GM12892 (cell line): ENCODE data around the gene TMPRSS6.

ENCODE experiments used
- DNase-seq: peaks from one replicate; pipeline ENCODE4 v3.0.0; 2011; ENCODE audit not compliant: insufficient read length
- FAIRE-seq: peaks from 2 replicates; lab custom pipeline; 2011; peaks lifted over from hg19 to GRCh38; lab: Jason Lieb, UNC
- POLR2A ChIP-seq: IDR thresholded peaks from 2 replicates; pipeline ENCODE4 v1.6.1; 2011; ENCODE audit warnings: low read depth, low read length, control low read depth
- POLR2AphosphoS5 ChIP-seq: IDR thresholded peaks from 2 replicates; pipeline ENCODE4 v1.6.1; 2011; ENCODE audit warnings: low read depth, low read length, control low read depth
- TAF1 ChIP-seq: IDR thresholded peaks from 2 replicates; pipeline ENCODE4 v1.6.1; 2011; ENCODE audit warnings: low read depth, mild to moderate bottlenecking, control low read depth, low read length, borderline replicate concordance

Gene TMPRSS6

DNA sequence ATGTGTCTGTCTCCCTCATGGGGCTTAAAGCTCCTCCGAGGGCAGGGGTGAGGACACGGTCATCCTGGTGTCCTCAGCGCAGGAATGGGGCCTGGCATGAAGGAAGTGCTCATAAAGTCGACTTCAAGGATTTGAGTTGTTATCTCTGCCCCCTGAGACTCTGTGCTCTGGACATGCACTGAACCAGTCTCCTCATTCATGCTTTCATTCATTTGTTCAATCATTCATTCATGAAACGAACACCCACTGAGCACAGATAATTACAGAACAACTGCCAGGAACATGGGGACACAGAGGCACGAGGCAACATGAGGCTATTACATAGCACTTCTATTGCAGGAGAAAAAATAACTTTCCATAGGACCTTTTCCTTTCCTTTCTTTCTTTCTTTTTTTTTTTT is 16.5 kb downstream of the TMPRSS6 start:
- DNase-seq (no peak), FAIRE-seq (no peak)
- TF ChIP-seq POLR2A (no peak), POLR2AphosphoS5 (no peak), TAF1 (no peak)

DNA sequence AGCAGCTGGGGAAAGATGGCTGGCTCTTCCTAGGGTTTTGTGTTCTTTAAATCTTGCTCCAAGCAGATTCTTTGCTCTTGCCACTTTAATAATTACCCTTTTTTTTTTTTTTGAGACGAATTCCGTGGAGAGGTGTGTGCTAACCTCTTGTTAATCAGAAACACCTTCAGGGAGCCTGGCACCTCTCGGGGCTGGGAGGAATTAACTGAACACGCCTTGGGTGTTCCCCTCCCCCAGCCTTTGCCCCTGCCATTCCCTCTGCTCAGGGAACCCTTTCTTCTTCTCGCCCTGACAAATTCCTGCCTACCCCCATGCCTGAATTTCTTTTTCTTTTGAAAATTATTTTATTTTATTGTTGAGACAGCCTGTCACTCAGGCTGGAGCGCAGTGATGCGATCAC is 17.5 kb downstream of the TMPRSS6 start:
- DNase-seq (no peak), FAIRE-seq (no peak)
- TF ChIP-seq TAF1 (no peak), POLR2A (no peak), POLR2AphosphoS5 (no peak)

DNA sequence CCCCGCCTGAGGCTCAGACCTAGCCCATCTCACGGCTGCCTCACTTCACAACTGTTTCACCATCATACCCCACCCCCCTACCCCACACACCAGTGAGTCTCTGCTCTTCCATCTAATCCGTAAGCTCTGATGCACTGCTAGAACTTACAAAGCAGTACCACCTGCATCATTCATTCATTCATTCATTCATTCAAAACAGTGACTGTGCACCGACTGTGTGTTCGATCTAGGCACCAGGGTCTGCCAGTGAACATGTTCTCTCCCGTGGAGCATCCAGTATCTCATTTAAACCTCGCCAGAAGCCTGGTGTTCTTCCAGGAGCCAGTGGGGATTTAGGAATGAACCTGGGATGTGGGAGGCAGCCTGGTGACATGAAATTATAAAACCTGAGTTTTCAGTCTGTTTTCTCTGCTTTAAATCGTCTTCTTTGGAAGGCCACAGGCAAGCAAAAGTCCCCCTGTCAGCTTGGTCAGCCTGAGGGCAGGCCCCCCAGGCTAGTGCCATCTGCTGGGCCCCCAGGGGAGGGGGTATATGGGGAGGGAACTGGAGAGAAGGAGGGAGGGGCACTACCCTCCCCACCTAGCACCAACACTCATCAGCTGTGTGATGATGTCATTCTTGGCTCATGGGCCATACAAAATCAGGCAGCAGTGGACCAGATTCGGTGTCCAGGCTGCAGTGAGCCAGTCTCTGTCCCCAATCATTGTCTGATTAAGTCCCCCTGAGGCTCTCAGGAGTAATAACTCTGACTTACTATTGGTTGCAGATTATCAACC is 18.4 kb downstream of the TMPRSS6 start:
- no peak for FAIRE-seq
- TF ChIP-seq POLR2AphosphoS5 (no peak), POLR2A (no peak), TAF1 (no peak)
- no peak for DNase-seq

DNA sequence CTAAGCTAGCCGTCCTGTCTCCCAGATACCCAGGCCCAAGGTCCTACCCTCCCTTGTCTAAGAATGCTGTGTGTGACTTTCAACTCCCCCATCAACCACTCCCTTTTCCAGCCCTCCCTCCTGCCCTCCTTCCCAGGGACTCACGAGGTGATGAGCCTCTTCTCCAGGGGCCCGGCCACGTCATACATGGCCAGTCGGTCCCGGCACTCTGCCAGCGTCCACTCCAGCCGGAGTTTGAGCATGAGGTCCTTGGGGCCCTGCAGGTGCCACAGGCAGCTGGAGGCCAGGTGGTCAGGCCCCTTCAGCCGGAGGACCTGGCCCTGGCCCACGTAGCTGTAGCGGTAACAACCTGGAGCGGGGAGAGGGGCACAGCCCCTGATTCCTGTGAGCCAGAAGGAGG is 20.1 kb downstream of the TMPRSS6 start:
- DNase-seq (no peak), FAIRE-seq (no peak)
- TF ChIP-seq POLR2A (no peak), TAF1 (no peak), POLR2AphosphoS5 (no peak)

DNA sequence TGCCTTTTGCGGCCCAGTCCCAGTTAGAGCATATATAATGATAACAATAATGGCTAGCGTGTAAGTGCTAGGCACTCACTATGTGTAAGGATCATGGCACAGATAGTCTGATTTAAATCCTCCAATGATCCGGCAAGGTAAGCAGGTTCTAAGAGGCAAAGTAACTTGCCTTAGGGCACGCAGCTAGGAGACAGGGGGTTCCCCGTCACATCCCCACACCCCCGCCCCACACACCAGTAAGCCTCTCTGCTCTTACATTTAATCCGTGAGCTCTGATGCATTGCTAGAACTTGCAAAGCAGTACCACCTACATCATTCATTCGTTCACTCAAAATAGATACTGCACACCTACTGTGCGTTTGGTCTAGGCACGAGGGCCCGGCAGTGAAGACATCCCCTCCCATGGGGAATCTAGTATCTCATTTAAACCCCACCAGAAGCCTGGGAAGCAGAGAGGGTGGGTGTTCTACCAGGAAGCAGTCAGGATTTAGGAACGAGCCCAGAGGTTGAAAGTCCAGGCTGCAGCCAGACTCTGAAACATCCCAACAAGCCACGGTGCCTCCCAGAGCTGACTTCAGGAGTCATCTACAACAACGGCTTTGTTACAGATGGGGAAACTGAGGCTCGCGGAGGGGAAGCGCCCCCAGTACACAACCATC is 20.6 kb downstream of the TMPRSS6 start:
- DNase-seq (no peak), FAIRE-seq (peak; percentile 9)
- TF ChIP-seq TAF1 = no peak

DNA sequence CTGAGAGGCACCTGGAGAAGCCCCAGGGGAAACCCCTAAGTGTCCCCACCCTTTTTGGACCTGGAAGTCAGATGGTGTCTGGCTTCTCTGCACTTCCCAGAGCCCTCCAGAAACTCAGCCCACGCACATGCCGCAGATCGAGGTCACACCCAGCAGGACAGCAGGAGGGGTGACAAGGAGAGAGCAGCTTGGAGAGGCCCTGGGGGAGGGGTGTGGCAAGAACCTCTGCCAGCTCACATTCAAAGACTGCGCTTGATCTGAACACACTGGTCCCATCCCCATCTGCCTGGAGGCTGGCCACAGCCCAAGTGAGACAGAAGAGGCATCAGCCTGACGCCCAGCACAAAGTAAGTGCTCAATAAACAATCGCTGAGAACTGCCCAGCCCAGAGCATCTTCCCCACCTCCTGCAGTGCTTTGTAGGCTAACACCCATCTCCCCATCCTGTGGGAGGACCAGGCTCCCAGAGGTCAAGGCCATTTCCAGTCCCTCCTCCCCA is 21.4 kb downstream of the TMPRSS6 start:
- no peak for DNase-seq

DNA sequence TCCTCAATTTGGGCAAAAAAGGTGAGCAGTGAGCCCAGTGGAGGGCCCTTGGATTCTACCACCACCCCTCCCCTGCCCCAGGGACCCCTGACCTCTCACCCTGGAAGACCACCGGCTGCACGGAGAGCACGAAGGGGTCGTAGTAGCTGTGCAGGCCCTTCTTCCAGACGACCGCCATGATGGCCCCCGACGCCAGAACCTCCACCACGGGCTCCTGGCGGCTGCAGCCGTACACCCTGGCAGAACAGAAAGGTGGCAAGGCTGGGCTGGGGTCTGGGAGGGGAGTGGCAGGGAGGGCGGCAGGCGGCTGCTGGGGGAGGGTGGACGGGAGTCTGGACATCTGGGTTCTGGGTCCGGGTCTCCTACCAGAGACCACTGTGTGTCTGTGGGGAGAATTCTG is 23.3 kb downstream of the TMPRSS6 start:
- DNase-seq (no peak), FAIRE-seq (no peak)
- TF ChIP-seq POLR2AphosphoS5 = no peak
- no peak for TF ChIP-seq POLR2A
- TF ChIP-seq TAF1 = no peak

More for the DNA sequence above, 21.4 kb downstream of the TMPRSS6 start:
- TF ChIP-seq TAF1 (no peak), POLR2A (no peak), POLR2AphosphoS5 (no peak)
- FAIRE-seq = peak; percentile 81

DNA sequence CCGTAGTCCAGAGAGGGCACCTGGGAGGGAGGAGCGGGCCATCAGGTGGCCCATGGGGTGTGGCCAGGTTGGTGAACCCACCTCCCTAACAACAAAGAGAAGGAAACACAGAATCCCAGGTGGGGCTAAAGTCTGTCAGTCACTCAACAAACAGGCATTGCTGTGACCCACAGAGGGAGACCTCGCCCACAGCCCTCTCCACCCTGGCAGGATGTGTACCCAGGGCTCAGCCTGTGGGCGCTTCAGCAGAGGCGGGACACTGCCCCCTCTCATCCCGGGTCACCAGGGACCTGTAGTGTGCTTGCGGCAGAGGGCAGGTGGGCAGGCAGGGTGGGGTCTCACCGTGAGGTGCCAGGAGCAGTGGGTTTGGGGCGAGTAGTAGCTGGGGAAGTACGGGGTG is 25.1 kb downstream of the TMPRSS6 start:
- no peak for TF ChIP-seq TAF1
- no peak for TF ChIP-seq POLR2A
- TF ChIP-seq POLR2AphosphoS5 = no peak
- FAIRE-seq (no peak), DNase-seq (no peak)

DNA sequence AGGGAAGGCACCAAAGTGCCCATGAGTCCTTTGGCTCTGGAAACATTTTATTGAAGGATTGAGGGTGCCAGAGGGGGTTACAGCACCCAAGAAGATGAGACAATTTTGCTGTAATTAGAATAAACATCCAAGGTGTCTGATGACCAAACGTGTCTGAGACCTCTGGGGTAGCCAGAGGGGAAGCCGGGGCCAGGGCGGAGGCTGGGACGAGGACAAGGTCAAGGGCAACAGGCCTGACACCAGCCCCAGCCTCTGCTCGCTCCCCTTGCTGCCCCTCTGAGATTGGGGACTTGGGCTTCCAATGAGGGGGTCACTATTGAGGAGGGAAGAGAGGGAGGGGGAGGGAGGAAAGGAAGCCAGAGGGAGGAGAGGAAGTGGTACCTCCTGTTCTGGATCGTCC is 25.6 kb downstream of the TMPRSS6 start:
- no peak for TF ChIP-seq TAF1
- no peak for TF ChIP-seq POLR2A
- no peak for TF ChIP-seq POLR2AphosphoS5
- no peak for DNase-seq
- no peak for FAIRE-seq

DNA sequence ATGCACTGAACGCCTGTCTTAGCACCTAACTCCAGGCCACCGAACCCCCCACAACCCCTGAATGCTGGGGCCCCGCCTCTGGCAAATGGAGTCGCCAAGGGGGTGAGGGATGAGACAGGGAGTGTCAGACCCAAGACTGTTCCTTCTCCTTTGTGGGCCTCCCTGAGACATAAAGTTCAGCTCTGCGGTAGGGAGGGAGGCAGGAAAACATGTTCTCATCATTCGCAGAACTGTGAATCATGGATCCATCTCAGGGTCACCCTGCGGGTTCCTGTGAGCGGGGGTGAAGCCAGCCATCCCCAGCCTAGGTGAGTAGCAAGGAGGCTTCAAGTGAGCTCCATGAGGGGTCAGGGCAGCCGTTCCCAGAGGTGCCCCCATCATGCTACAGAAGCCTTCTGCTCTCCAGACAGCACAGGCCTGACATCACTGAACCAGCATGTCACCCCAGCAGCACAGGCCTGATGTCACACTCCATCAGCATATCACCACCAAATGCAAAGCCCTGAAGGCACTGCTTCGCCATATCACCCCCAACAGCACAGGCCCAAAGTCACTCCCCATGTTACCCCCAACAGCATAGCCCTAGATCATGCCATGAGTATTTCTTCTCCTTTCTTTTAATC is 27.2 kb downstream of the TMPRSS6 start:
- DNase-seq (no peak), FAIRE-seq (no peak)
- no peak for TF ChIP-seq POLR2A
- TF ChIP-seq TAF1 = no peak
- no peak for TF ChIP-seq POLR2AphosphoS5

DNA sequence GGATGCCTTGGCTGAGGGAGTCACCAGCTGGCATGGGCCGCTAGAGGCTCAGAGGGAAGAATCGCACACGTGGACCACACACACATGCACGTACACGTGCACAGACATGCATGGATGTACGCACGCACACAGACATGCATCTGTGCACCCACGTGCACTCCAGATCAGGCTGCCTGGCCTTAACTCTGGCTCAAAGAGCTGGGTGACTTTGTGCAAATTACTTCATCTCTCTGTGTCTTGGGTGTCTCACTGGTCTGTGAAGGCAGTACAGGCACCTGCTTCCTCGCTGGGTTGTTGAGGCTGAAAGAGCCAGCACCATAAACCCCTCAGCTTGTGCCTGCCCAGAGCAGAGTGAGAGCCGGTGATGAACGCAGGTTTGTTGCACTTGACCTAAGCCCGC is 28.7 kb downstream of the TMPRSS6 start:
- FAIRE-seq (peak; percentile 60), DNase-seq (no peak)
- TF ChIP-seq POLR2A (no peak), TAF1 (no peak), POLR2AphosphoS5 (no peak)

DNA sequence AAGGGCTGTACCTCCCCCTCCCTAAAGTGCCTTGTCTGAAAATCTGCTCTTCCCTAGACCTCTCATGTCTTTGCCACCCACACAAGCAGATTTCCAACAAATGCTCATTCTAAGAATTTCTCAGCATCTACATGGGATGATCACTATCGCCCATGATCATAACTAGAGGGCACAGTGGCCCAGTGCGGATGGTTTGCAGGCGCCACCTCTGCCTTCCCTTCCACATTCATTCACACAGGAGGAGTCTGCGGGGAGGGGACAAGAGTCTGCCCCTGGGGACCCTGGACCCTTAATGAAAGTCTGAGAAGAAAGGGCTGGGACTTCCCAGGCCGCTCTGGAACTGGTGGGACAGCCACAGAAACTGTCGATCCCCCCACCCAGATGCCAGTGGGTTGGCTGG is 29.1 kb downstream of the TMPRSS6 start:
- FAIRE-seq (no peak), DNase-seq (no peak)
- no peak for TF ChIP-seq POLR2A
- TF ChIP-seq POLR2AphosphoS5 = no peak
- TF ChIP-seq TAF1 = no peak

DNA sequence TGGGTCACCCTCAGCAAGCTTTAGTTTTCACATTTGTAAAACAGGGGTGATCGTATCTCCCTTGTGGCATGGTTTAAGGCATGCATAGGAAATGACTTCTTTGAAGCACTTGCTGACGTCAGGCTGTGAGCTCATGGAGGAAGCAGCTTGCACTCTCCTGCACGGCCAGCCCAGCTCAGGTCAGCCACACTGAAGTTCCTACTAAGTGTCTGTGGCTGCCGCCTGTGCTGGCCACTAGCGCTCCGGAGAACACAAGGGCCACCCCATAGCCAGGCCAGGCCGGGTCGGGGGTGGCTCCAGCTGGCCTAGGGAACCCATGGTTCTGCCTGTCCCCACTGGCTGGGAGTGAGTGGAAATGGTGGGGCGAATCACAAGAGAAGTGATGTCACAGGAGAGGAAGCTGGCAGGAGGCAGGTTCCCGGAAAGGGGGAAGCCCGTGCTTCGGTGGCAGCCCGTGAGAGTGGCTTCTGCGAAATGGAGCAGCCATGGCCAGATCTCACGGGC is 29.8 kb downstream of the TMPRSS6 start:
- FAIRE-seq = peak; percentile 88
- TF ChIP-seq POLR2A = no peak
- TF ChIP-seq TAF1 = no peak
- TF ChIP-seq POLR2AphosphoS5 = no peak
- no peak for DNase-seq
